T follicular helper cell (primary cell): Measurements from ENCODE around the gene CYP2B6.
"Not testable (repeated sequence)": the region's sequence is repeated elsewhere in the genome, so short reads cannot be mapped to it uniquely, and the experiment has no call there.

Source experiments
- DNase-seq: peaks from one replicate; pipeline ENCODE4 v3.0.0-alpha.2; 2020; ENCODE audit warnings: low read depth

CYP2B6 gene

DNA sequence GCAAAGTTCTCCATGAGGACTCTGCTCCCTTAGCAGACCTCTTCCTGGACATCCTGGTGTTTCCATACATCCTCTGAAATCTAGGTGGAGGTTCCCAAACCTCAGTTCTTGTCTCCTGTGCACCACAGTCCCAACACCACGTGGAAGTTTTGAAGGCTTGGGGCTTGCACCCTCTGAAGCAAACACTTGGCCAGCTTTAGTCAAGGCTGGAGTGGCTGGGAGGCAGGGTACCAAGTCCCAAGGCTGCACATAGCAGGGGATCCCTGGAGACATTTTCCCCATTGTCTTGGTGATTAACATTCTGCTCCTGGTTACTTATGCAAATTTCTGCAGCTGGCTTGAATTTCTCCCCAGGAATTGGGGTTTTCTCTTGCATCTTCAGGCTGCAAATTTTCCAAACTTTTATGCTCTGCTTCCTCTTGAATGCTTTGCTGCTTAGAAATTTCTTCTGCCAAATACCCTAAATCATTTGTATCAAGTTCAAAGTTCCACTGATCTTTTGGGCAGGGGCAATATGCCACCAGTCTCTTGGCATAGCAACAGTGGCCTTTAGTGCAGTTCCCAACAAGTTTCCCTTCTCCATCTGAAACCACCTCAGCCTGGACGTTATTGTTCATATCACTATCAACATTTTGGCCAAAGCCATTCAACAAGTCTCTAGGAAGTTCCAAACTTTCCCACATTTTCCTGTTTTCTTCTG lies 10.2 kb upstream of the CYP2B6 start:
- DNase-seq: not testable (repeated sequence)

DNA sequence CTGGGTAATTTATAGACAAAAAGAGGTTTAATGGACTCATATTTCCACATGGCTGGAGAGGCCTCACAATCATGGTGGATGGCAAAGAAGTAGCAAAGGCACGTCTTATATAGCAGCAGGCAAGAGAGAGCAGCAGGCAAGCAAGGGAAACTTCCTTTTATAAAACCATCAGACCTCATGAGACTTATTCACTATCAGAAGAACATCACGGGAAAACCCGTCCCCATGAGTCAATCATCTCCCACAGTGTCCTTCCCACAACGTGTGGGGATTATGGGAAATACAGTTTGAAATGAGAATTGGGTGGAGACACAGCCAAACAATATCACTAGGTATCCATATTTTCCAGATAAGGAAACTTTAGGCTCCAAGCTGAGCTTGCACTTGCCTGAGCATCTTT lies 9.5 kb upstream of the CYP2B6 start:
- no peak for DNase-seq

- no peak for DNase-seq
Measured at GRCh38 chr19:40982594-40983101, 8.4 kb upstream of the CYP2B6 start.

GRCh38 chr19:40989453-40989852 lies 1.6 kb upstream of the CYP2B6 start:
- no peak for DNase-seq

DNA sequence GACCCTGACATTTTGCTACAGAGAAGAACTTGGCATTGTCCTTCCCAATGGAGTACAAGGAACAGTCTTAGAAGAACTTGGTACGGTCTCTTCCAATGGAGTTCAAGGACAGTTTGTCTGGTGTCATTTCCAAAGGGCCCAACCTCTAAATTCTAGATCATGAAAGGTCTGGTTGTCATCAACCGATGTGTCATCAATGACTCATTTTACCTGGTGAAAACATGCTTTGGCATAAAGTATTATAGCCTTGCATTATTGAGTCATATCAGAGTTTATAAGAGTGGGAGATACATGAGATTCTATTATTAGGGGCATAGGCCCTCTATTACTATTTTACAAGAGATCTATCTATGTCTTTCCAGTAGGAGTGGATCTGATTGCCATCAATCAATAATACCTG lies 4.3 kb downstream of the CYP2B6 start:
- DNase-seq: no peak

DNA sequence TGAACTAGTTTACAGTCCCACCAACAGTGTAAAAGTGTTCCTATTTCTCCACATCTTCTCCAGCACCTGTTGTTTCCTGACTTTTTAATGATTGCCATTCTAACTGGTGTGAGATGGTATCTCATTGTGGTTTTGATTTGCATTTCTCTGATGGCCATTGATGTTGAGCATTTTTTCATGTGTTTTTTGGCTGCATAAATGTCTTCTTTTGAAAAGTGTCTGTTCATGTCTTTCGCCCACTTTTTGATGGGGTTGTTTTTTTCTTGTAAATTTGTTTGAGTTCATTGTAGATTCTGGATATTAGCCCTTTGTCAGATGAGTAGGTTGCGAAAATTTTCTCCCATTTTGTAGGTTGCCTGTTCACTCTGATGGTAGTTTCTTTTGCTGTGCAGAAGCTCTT lies 7.9 kb downstream of the CYP2B6 start:
- not testable (repeated sequence) for DNase-seq

DNA sequence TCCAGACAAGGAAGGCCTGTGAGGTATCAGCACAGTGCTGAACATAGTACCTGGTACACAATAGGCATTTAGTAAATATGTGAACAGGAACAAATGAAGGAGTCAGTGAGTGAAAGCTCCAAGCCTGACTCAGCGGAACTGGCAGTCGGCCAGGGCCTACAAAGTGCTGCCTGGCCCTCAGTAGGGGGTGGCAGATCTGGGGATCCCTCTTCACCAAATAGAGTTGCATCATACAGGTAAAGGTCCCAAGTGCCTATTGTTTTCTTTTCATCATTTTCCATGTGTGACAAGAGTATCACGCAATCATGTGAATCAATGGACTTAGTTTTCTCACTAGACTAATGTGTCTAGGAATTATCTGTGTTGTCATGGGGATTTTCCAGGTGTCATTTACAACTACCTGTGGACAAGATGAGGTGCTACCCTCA lies 9.2 kb downstream of the CYP2B6 start:
- DNase-seq: no peak

DNA sequence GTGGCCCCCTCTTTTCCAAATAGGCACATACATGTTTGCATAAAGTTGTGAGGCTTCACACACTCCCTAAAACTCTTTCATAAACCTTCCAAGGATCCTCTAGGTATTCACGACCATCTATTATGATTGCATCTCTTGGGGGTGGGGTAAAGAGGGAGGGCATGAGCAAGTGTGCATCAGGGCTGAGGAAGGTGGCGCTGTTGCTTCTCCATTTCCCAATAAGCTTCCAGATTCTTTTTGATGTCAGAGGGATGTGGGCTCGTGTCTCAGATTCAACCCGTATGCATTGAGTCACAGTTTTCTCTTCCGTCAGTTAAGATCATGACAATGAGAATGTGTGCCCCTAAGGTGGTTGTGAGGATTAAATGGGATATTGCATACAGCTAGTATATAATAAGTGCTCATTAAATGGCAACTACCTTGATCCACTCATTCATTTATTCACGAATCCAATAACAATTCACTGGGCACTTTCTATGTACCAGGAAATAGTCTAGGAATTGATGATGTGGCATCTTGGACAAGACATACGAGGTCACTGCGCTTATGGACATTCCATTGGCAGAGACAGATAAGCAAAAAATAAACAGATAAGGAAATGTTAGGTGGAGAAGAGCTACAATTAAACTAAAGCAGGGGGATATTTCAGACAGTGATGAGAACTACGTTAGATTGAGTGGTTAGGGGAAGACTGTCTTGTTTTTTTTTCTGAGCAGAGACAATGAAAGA lies 10.3 kb downstream of the CYP2B6 start:
- no peak for DNase-seq

- not testable (repeated sequence) for DNase-seq
Measured at GRCh38 chr19:41003656-41004055, 12.6 kb downstream of the CYP2B6 start.

- no peak for DNase-seq
Measured at GRCh38 chr19:41009700-41010235, 18.7 kb downstream of the CYP2B6 start.

- no peak for DNase-seq
Measured at GRCh38 chr19:41013359-41013758, 22.3 kb downstream of the CYP2B6 start.

DNA sequence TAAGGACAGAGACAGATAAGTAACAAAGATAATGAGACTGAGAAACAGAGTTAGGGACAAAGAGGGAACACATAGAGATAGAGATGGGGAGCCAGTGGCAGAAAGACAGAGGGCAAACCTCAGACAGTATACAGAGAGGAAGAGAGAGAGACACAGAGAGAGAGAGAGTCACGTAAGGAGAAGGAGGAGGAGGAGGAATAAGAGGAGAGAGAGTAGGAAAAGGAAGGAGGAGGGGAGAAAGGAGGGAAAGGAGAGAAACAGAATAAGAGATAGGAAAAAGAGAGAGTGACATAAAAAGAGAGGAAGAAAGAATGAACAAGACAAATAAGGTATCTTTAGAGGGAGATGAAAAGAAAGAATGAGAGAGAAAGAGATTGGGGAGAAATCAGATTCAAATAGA lies 23.6 kb downstream of the CYP2B6 start:
- no peak for DNase-seq

- no peak for DNase-seq
Measured at GRCh38 chr19:41016488-41017071, 25.5 kb downstream of the CYP2B6 start.

GRCh38 chr19:41018736-41019290 lies 27.7 kb downstream of the CYP2B6 start:
- DNase-seq: no peak

- no peak for DNase-seq
Measured at GRCh38 chr19:41019346-41019745, 28.3 kb downstream of the CYP2B6 start.

DNA sequence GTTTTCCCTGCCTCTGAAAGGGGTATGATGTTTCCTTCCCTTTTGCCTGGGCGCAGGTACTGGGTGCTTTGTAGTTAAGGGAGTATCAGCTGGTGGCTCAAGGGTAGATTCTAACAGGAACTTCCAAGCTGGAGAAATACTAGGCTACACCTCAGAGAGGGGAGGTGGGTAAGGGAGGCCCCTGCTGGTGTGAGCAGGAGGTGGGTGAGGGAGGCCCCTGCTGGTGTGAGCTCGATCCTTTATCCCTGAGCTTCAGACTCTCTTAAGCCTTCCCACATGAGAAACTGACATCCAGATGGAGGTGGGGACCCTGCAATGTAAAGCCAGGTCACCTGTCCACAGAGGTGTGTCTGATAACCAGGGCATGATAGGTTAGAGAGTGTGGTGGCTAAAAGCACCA lies 32.1 kb downstream of the CYP2B6 start:
- DNase-seq: no peak

DNA sequence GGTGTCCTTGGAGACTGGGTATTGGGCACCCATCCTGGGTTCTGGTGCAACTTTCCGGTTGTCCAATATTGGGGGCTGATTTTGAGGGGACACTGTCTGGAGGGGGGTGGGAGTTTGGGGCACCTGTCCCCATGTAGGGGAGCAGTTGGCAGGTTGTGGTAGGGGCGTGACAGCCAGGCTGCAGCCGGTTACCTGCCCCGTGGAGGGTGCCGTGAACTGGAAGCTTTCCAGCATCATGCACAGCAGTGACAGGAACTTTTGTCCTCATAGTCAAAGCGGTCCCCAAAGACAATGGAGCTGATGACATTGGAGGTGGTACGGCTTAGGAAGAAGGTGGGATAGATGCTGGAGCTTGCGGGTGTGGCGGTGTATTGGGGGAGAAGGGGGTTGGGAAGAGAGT lies 34.3 kb downstream of the CYP2B6 start:
- DNase-seq: no peak

GRCh38 chr19:41025871-41026270 lies 34.8 kb downstream of the CYP2B6 start:
- DNase-seq: no peak

- DNase-seq: no peak
Measured at GRCh38 chr19:41027273-41027967, 36.3 kb downstream of the CYP2B6 start.

- DNase-seq: no peak
Measured at GRCh38 chr19:41029524-41030432, 38.7 kb downstream of the CYP2B6 start.

DNA sequence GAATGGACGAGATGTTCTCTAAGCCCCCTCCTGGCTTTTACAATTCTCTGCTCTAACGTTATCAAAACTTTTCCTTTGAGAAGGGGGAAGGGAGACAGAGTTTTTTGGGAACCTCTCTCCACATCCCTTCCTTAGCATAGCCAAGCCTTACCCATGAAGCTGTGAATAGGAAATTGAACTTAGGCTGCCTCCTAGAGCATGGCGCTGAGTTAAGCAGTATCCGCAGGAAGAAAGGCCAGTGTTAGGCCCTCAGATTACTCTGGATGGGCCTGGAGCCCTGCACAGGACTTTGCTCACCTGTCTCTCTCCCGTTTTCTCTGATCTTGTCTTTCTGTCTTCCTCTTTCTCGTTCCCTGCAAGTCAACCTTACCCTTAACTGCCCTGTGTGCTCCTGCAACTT lies 39.6 kb downstream of the CYP2B6 start:
- DNase-seq: no peak
